ENCODE measurements around the gene PLD5. TPM values are rescaled to one million over a fixed set of nuclear protein-coding genes. Genes with fewer than 3 reads are reported as not detected.

PLD5 gene
- total RNA-seq, 1 experiment from 2014 or later = 9.2 TPM

DNA sequence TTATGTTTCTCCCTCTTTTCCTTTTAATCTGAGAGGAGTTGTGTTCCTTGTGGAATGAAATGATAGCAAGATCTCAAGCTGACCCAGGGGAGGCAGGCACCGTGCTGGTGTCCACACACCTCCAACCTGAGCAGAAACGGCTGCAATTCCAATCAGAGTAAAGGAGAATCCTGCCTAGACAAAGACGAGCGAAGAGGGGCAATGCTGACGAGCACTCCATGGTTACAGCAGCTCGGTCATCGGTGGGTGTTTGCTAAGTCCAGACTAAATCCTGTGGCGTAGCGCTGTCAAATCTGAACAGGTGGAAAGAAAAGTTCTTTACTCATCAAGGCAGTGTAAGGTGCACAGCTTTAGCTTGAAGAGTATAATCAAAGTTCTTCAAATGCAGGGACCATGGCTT, 74.8 kb downstream of the PLD5 start:
- BruUV-seq (replicated peaks) = no TSS peak
- no peak for TF ChIP-seq EZH2 (IDR thresholded peaks at IDR 0.05; ENCODE audit: borderline replicate concordance, low read depth, low read length, poor library complexity, severe bottlenecking)
- TF ChIP-seq, protein P1, sequence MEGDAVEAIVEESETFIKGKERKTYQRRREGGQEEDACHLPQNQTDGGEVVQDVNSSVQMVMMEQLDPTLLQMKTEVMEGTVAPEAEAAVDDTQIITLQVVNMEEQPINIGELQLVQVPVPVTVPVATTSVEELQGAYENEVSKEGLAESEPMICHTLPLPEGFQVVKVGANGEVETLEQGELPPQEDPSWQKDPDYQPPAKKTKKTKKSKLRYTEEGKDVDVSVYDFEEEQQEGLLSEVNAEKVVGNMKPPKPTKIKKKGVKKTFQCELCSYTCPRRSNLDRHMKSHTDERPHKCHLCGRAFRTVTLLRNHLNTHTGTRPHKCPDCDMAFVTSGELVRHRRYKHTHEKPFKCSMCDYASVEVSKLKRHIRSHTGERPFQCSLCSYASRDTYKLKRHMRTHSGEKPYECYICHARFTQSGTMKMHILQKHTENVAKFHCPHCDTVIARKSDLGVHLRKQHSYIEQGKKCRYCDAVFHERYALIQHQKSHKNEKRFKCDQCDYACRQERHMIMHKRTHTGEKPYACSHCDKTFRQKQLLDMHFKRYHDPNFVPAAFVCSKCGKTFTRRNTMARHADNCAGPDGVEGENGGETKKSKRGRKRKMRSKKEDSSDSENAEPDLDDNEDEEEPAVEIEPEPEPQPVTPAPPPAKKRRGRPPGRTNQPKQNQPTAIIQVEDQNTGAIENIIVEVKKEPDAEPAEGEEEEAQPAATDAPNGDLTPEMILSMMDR (conservative IDR thresholded peaks at IDR 0.05; ENCODE audit: low read depth, low read length) = no peak
- no peaks in the 10 kb centered on the region for H3K9me3 ChIP-seq (ENCODE audit: low read depth, low read length, poor library complexity, severe bottlenecking)
- H3K27me3 ChIP-seq (replicated peaks; ENCODE audit: insufficient read depth, low read depth, low read length, poor library complexity) = no peaks in the 10 kb centered on the region
- POLR2A ChIA-PET (ENCODE audit: low non-redundant PET) = no interaction called here
- CTCF ChIA-PET = no interaction called here
- intact Hi-C loops (cut with micrococcal nuclease; ENCODE audit: unreplicated experiment) = loop anchor here (10.0 kb wide), 1 partner anchor 435 kb away; no protein-coding TSS in a partner anchor
- no peak overlapping the region for H3K27ac ChIP-seq (ENCODE audit: low read depth, low read length, poor library complexity, severe bottlenecking)
- H3K4me1 ChIP-seq (ENCODE audit: insufficient read depth, low read length, poor library complexity, severe bottlenecking) = peaks cover 5% of the 10 kb centered on the region
- no peaks in the 10 kb centered on the region for H3K36me3 ChIP-seq (ENCODE audit: insufficient read depth, low read length, poor library complexity, severe bottlenecking)
- no peak overlapping the region for H3K4me3 ChIP-seq (ENCODE audit: low read depth, low read length, poor library complexity, severe bottlenecking)
- DNase-seq (ENCODE audit: low spot score) = no peak

DNA sequence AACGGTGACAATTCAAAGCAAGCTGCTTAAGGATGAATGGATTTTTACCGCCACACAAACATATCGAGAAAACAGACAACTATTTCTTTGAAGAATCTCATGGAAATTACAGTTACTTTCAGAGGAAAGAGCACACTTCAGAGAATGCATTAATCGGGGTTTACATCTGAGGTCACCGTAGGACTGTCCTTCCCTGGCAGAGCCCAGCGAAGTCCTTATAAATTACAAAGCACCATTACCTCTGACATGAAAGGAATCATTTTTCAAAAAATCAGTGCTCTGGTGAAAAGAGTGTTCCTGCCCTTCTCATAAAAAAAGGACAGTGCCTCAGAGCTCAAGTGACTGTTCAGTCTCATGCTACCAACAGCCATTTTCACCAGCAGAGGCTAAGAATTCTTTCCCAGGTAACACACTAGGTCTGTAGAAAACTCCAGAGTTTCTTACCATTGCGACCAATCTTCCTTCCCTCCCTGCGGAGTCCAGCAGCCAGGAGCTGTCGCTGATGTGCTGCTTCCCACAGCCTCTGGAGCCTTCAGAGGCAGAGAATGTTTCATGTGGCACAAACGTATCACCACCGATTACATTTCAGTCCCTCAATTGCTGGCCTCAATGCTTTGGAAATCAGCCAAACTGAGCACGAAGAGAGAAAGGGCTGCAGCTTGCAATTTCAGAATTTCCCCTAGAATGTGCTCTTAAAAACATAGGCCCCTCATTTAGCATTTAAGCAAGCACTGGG, 75.4 kb downstream of the PLD5 start:
- intact Hi-C loops (cut with micrococcal nuclease; ENCODE audit: unreplicated experiment) = no loop called here
- Histone ChIP-seq H3K9me3 (ENCODE audit: low read depth, low read length, poor library complexity, severe bottlenecking) (no peaks in the 10 kb centered on the region), H3K4me3 (ENCODE audit: low read depth, low read length, poor library complexity, severe bottlenecking) (no peak overlapping the region), H3K36me3 (ENCODE audit: insufficient read depth, low read length, poor library complexity, severe bottlenecking) (no peaks in the 10 kb centered on the region), H3K27ac (ENCODE audit: low read depth, low read length, poor library complexity, severe bottlenecking) (no peak overlapping the region), H3K27me3 (replicated peaks; ENCODE audit: insufficient read depth, low read depth, low read length, poor library complexity) (no peaks in the 10 kb centered on the region), H3K4me1 (ENCODE audit: insufficient read depth, low read length, poor library complexity, severe bottlenecking) (no peaks in the 10 kb centered on the region)
- DNase-seq (ENCODE audit: low spot score) = no peak
- ChIA-PET POLR2A (ENCODE audit: low non-redundant PET) (no interaction called here), CTCF (no interaction called here)
- TF ChIP-seq EZH2 (IDR thresholded peaks at IDR 0.05; ENCODE audit: borderline replicate concordance, low read depth, low read length, poor library complexity, severe bottlenecking) = no peak
- TF ChIP-seq, protein P1 (conservative IDR thresholded peaks at IDR 0.05; ENCODE audit: low read depth, low read length) = no peak
- BruUV-seq (replicated peaks) = no TSS peak

DNA sequence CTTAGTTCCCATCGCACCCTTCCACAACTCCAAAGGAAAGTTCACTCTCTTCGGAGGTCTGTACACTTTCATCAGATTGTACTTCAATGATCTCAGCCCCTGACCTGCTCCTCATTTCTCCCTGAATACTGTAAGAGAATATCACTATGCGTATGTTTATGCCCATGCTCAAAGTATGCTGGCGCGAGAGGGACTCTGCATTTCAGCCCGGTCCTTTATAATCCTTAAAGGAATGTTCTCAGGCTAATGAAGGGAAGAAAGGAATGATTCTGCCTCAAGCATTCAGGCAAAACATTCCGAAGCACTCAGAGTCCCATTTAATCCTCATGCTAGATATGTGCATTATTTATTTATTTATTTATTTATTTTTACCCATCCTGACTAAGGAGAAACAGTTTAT, 76.8 kb downstream of the PLD5 start:
- intact Hi-C loops (cut with micrococcal nuclease; ENCODE audit: unreplicated experiment) = no loop called here
- Histone ChIP-seq H3K36me3 (ENCODE audit: insufficient read depth, low read length, poor library complexity, severe bottlenecking) (no peaks in the 10 kb centered on the region), H3K9me3 (ENCODE audit: low read depth, low read length, poor library complexity, severe bottlenecking) (no peaks in the 10 kb centered on the region), H3K27ac (ENCODE audit: low read depth, low read length, poor library complexity, severe bottlenecking) (no peak overlapping the region), H3K4me3 (ENCODE audit: low read depth, low read length, poor library complexity, severe bottlenecking) (no peak overlapping the region), H3K4me1 (ENCODE audit: insufficient read depth, low read length, poor library complexity, severe bottlenecking) (no peaks in the 10 kb centered on the region), H3K27me3 (replicated peaks; ENCODE audit: insufficient read depth, low read depth, low read length, poor library complexity) (no peaks in the 10 kb centered on the region)
- BruUV-seq (replicated peaks) = no TSS peak
- TF ChIP-seq, protein P1 (conservative IDR thresholded peaks at IDR 0.05; ENCODE audit: low read depth, low read length) = no peak
- TF ChIP-seq EZH2 (IDR thresholded peaks at IDR 0.05; ENCODE audit: borderline replicate concordance, low read depth, low read length, poor library complexity, severe bottlenecking) = no peak
- ChIA-PET CTCF (no interaction called here), POLR2A (ENCODE audit: low non-redundant PET) (no interaction called here)
- DNase-seq (ENCODE audit: low spot score) = no peak
